Esophagus squamous epithelium (tissue), 5 donors: ENCODE results near the gene ASCL1. TPM values are rescaled to one million over a fixed set of nuclear protein-coding genes. Genes with fewer than 3 reads are reported as not detected.
A peak's percentile ranks its signal among the peaks of the same experiment; 100 is the strongest.

Experiments used
- DNase-seq: peaks from one replicate; lab custom pipeline; 2025; lab: John Stamatoyannopoulos, UW
- H3K27ac ChIP-seq, 4 donors: fragments of 200-600 bp; sonication (generic); one replicate each; pipeline ENCODE4 v1.5.1; 2016 to 2019; ENCODE audit warnings: mild to moderate bottlenecking in 1 of 4
- H3K27me3 ChIP-seq, 4 donors: fragments of 200-600 bp; sonication (generic); 1 replicate in 3 of 4; 2 replicates in 1 of 4; pipeline versions ENCODE4 v1.5.1 to v1.6.0; 2017 to 2021; ENCODE audit warnings: antibody characterized with exemption in 1 of 4
- H3K36me3 ChIP-seq, 3 donors: fragments of 200-600 bp; sonication (generic); one replicate each; pipeline ENCODE4 v1.5.1; 2016 to 2019
- H3K4me1 ChIP-seq, 3 donors: fragments of 200-600 bp; sonication (generic); one replicate each; pipeline ENCODE4 v1.5.1; 2017 to 2019
- H3K4me3 ChIP-seq, 4 donors: fragments of 200-600 bp; sonication (generic); 1 replicate in 3 of 4; 2 replicates in 1 of 4; pipeline ENCODE4 v1.5.1; 2016 to 2019; ENCODE audit warnings: mild to moderate bottlenecking in 2 of 4, moderate library complexity in 1 of 4
- H3K9me3 ChIP-seq, 3 donors: fragments of 200-600 bp; sonication (generic); one replicate each; pipeline ENCODE4 v1.5.1; 2016 to 2019
- POLR2A ChIP-seq, 4 donors: fragments of 450-650 bp; IDR thresholded peaks; one replicate each; pipeline ENCODE4 v1.6.1; 2017; ENCODE audit warnings: antibody characterized with exemption in 4 of 4, mild to moderate bottlenecking in 4 of 4, moderate library complexity in 3 of 4
- WGBS, 2 donors: methylation state at CpG; one replicate each; pipeline ENCODE4 v1.1.5; 2018; 5-methylcytosine and 5-hydroxymethylcytosine counted together
- intact Hi-C: fragments of 100-400 bp; cut with DNase I; formaldehyde crosslinking; loops from one replicate; pipeline ENCODE4 v1.15.0; 2022
- total RNA-seq, 4 donors: library from RNA; depleted of rRNA; stranded (reverse); fragments of >200 nt; gene quantifications; one replicate each; pipeline ENCODE4 v1.1.0, GENCODE V29; 2016
- TF ChIP-seq, protein P1 (sequence below), 6 experiments: fragments of 450-650 bp in 4 of 6; fragments of 200-600 bp in 2 of 6; sonication (generic) in 2 of 6; IDR thresholded peaks; one replicate each; pipeline ENCODE4 v1.5.1; 2016 to 2019; ENCODE audit warnings: antibody characterized with exemption in 6 of 6, mild to moderate bottlenecking in 4 of 6, moderate library complexity in 4 of 6
- donor health status: DM: yes; HTN: yes; CAD: no.

Gene ASCL1
- total RNA-seq, 4 donors from 2014 or later, result not detected

DNA sequence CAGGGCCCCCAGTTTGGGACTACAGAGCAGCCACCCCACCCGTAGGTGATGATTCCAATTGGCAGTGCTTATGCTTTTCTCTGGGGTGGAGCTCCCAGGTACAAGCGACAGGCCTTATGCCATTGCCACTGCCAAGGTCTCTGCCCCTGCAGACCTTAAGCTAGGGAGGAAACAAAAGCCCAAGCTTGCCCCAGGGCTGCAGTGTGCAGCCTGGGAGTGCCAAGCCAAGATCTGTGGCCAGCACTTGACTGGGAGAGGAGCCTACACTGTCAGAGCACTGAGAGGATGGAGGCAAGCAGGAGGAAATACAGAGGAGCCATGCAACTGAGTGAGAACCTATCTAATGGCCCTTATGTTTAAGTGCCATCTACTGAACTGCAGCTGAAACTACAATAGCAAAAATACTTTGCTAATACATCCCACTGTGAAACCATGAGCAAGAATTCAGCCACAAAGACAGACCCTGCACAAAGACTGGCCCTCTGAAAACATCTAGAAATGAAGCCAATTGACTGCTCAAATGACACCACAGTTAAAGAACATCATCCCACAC lies 17.7 kb upstream of the ASCL1 start:
- Histone ChIP-seq H3K9me3 (no peaks in the 10 kb centered on the region), H3K4me3 (no peak overlapping the region), H3K27me3 (peaks cover 0 to 23% (median 0%) of the 10 kb centered on the region in 4 donors), H3K27ac (no peak overlapping the region), H3K36me3 (no peaks in the 10 kb centered on the region), H3K4me1 (no peaks in the 10 kb centered on the region)
- 60 to 67% methylated on average over 1 of the region's 2 CpGs for WGBS, 2 donors
- DNase-seq, result no peak
- intact Hi-C loops, result loop anchor here (10.0 kb wide), 1 partner anchor 605 kb away; no protein-coding TSS in a partner anchor
- no peak for TF ChIP-seq POLR2A (IDR thresholded peaks at IDR 0.05)
- TF ChIP-seq, protein P1, sequence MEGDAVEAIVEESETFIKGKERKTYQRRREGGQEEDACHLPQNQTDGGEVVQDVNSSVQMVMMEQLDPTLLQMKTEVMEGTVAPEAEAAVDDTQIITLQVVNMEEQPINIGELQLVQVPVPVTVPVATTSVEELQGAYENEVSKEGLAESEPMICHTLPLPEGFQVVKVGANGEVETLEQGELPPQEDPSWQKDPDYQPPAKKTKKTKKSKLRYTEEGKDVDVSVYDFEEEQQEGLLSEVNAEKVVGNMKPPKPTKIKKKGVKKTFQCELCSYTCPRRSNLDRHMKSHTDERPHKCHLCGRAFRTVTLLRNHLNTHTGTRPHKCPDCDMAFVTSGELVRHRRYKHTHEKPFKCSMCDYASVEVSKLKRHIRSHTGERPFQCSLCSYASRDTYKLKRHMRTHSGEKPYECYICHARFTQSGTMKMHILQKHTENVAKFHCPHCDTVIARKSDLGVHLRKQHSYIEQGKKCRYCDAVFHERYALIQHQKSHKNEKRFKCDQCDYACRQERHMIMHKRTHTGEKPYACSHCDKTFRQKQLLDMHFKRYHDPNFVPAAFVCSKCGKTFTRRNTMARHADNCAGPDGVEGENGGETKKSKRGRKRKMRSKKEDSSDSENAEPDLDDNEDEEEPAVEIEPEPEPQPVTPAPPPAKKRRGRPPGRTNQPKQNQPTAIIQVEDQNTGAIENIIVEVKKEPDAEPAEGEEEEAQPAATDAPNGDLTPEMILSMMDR (IDR thresholded peaks at IDR 0.05), result no peak

GRCh38 chr12:102946042-102946441 lies 11.4 kb upstream of the ASCL1 start:
- WGBS, 2 donors, result 29% methylated on average over 1 of the region's 2 CpGs; no CpG with 5 or more reads in 1 of the 2 donors
- DNase-seq, result no peak
- intact Hi-C loops, result loop anchor here (10.0 kb wide), 1 partner anchor 599 kb away; no protein-coding TSS in a partner anchor
- peaks cover 0 to 57% (median 2%) of the 10 kb centered on the region in 4 donors for H3K27me3 ChIP-seq
- H3K4me1 ChIP-seq, result peaks cover 0 to 4% (median 0%) of the 10 kb centered on the region in 3 donors
- no peaks in the 10 kb centered on the region for H3K9me3 ChIP-seq
- no peak overlapping the region for H3K4me3 ChIP-seq
- H3K27ac ChIP-seq, result no peak overlapping the region
- H3K36me3 ChIP-seq, result no peaks in the 10 kb centered on the region
- no peak for TF ChIP-seq POLR2A (IDR thresholded peaks at IDR 0.05)
- TF ChIP-seq, protein P1 (IDR thresholded peaks at IDR 0.05), result no peak

DNA sequence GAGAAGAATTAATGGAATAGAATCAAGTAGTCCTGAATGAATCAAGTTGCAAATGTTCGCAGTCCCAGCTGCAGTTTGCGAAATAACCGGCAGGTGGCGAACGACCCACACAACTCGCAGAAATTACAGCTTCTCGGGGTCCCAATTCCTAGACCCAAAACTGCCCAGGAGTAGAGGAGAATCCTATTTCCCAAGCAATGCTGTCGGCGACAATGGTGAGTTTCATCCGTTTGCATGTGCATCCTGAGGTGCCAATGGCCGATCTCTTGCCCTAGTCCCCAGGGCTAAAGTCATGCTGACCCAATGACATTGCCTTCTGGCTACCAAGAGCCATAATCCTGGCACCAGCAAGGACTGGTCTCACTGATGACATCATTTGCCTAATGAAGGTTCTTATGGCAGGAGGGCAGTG lies 8.5 kb upstream of the ASCL1 start:
- peaks cover 0 to 85% (median 7%) of the 10 kb centered on the region in 4 donors for H3K27me3 ChIP-seq
- H3K4me1 ChIP-seq, result peaks cover 0 to 5% (median 0%) of the 10 kb centered on the region in 3 donors
- H3K27ac ChIP-seq, result no peak overlapping the region
- TF ChIP-seq, protein P1 (IDR thresholded peaks at IDR 0.05), result peak; percentile 67 to 89 (median 78)
- TF ChIP-seq POLR2A (IDR thresholded peaks at IDR 0.05), result no peak
- intact Hi-C loops, result loop anchor here (10.0 kb wide), 1 partner anchor 596 kb away; no protein-coding TSS in a partner anchor
- no peak overlapping the region for H3K4me3 ChIP-seq
- WGBS, 2 donors, result 3 to 4% methylated on average over 9 to 11 of the region's 11 CpGs
- no peaks in the 10 kb centered on the region for H3K9me3 ChIP-seq
- no peak for DNase-seq
- no peaks in the 10 kb centered on the region for H3K36me3 ChIP-seq

DNA sequence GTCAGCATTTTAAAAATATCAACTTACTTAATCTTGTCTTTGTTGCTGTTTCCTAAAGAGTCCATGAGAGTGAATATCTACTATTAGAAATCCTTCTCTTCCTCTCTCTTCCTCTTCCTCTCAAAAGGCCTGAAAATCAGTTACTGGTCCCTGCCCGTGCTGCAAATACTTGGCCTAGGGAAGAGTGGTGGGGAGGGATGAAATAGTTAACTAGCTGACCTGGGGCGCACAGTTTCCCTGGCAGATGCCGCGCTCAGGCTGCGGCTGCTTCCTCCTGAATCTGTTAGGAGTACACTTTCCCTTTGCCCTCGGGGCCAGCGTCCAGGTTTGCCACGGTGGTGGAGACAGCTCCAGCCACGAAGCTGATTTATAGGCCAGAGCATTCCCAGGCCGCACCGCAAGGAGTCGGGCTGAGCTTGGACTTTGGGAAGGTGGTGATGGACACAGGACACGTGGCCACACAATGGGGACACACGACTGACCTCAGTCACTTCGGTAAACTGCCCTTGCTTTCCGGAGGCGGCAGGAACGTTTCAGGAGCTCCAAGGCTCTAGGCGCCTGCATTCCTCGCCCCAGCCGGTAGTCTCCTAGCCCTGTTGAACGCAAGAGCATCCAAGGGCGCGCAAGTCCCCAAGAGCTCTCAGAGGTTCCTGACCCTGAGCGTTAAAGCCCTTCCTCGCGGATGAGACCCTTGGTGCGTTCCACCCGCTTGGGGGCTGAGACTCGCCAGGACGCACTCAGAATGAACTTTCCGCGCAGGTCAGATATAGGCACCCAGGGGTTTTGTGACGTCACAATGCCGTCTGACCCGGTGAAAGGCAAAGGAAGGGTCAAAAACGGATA lies 7.1 kb upstream of the ASCL1 start:
- intact Hi-C loops, result no loop called here
- DNase-seq, result no peak

More for the DNA sequence above, 7.1 kb upstream of the ASCL1 start:
- no peak overlapping the region for H3K27ac ChIP-seq
- peaks cover 0 to 97% (median 11%) of the 10 kb centered on the region in 4 donors for H3K27me3 ChIP-seq
- no peaks in the 10 kb centered on the region for H3K9me3 ChIP-seq
- H3K4me3 ChIP-seq, result no peak overlapping the region
- H3K4me1 ChIP-seq, result peaks cover 0 to 5% (median 0%) of the 10 kb centered on the region in 3 donors
- no peak for TF ChIP-seq POLR2A (IDR thresholded peaks at IDR 0.05)
- TF ChIP-seq, protein P1 (IDR thresholded peaks at IDR 0.05), result no peak
- H3K36me3 ChIP-seq, result no peaks in the 10 kb centered on the region
- WGBS, 2 donors, result 3 to 7% methylated on average over 23 of the region's 37 CpGs
